ENCODE results near the gene CDC34.

The CDC34 gene

GRCh38 chr19:512547-513365 lies 18.8 kb upstream of the CDC34 start:
- Histone ChIP-seq H3K36me3 (ENCODE audit: low read length) (no peaks in the 10 kb centered on the region), H3K27ac (ENCODE audit: low read depth, low read length) (no peak overlapping the region), H3K27me3 (ENCODE audit: low read length) (no peaks in the 10 kb centered on the region), H4K20me1 (ENCODE audit: low read depth, low read length) (no peaks in the 10 kb centered on the region; the same call in 1 of the 2 replicates), H3K79me2 (ENCODE audit: insufficient read depth, low read length) (no peaks in the 10 kb centered on the region), H3K9me3 (ENCODE audit: insufficient read depth, low read length) (no peaks in the 10 kb centered on the region), H3K9me2 (replicated peaks; ENCODE audit: insufficient read depth, low read length) (no peaks in the 10 kb centered on the region), H2AFZ (ENCODE audit: low read depth, low read length, severe bottlenecking) (no peak overlapping the region), H3K4me2 (ENCODE audit: low read depth, low read length, poor library complexity, severe bottlenecking) (no peak overlapping the region), H3K4me3 (ENCODE audit: insufficient read depth, low read length, poor library complexity, severe bottlenecking) (no peak overlapping the region), H3K9ac (ENCODE audit: low read length) (no peak overlapping the region), H3F3A (ENCODE audit: insufficient read depth) (peaks cover 10% of the 10 kb centered on the region)
- TF ChIP-seq, protein P1, sequence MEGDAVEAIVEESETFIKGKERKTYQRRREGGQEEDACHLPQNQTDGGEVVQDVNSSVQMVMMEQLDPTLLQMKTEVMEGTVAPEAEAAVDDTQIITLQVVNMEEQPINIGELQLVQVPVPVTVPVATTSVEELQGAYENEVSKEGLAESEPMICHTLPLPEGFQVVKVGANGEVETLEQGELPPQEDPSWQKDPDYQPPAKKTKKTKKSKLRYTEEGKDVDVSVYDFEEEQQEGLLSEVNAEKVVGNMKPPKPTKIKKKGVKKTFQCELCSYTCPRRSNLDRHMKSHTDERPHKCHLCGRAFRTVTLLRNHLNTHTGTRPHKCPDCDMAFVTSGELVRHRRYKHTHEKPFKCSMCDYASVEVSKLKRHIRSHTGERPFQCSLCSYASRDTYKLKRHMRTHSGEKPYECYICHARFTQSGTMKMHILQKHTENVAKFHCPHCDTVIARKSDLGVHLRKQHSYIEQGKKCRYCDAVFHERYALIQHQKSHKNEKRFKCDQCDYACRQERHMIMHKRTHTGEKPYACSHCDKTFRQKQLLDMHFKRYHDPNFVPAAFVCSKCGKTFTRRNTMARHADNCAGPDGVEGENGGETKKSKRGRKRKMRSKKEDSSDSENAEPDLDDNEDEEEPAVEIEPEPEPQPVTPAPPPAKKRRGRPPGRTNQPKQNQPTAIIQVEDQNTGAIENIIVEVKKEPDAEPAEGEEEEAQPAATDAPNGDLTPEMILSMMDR (IDR thresholded peaks at IDR 0.05; ENCODE audit: insufficient read depth, low read length, poor library complexity, severe bottlenecking), result no peak
- TF ChIP-seq EZH2phosphoT487 (conservative IDR thresholded peaks at IDR 0.05; ENCODE audit: low read length), result no peak

DNA sequence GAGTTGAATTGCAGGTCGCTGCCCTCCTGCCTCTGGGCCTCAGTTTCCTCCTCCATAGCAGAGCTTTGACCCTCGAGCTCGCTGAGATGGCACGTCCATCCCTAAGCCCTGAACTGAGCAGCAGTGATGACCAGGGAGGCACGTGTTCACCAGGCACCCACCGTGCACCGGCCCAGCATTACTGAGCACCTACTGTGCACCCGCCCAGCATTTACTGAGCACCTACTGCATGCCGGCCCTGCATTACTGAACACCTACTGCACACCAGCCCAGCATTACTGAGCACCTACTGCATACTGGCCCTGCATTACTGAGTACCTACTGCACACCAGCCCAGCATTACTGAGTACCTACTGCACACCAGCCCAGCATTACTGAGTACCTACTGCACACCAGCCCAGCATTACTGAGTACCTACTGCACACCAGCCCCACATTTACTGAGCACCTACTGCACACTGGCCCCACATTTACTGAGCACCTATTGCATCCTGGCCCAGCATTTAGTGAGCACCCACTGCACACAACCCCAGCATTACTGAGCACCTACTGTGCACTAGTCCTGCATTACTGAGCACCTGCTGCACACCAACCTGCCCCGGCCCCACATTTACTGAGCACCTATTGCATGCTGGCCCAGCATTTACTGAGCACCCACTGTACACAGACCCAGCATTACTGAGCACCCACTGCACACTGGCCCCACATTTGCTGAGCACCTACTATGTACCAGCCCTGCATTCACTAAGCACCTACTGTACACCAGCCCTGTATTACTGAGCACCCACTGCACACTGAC lies 18.0 kb upstream of the CDC34 start:
- no peaks in the 10 kb centered on the region for H3K9me2 ChIP-seq (replicated peaks; ENCODE audit: insufficient read depth, low read length)
- H3K36me3 ChIP-seq (ENCODE audit: low read length), result no peaks in the 10 kb centered on the region
- H3K27me3 ChIP-seq (ENCODE audit: low read length), result no peaks in the 10 kb centered on the region
- H3K79me2 ChIP-seq (ENCODE audit: insufficient read depth, low read length), result no peaks in the 10 kb centered on the region
- H3K27ac ChIP-seq (ENCODE audit: low read depth, low read length), result no peak overlapping the region
- no peak overlapping the region for H2AFZ ChIP-seq (ENCODE audit: low read depth, low read length, severe bottlenecking)
- no peak overlapping the region for H3K4me3 ChIP-seq (ENCODE audit: insufficient read depth, low read length, poor library complexity, severe bottlenecking)
- no peak overlapping the region for H3K4me2 ChIP-seq (ENCODE audit: low read depth, low read length, poor library complexity, severe bottlenecking)
- H3K9ac ChIP-seq (ENCODE audit: low read length), result no peak overlapping the region
- TF ChIP-seq EZH2phosphoT487 (conservative IDR thresholded peaks at IDR 0.05; ENCODE audit: low read length), result no peak
- TF ChIP-seq, protein P1 (IDR thresholded peaks at IDR 0.05; ENCODE audit: insufficient read depth, low read length, poor library complexity, severe bottlenecking), result no peak
- H3K9me3 ChIP-seq (ENCODE audit: insufficient read depth, low read length), result no peaks in the 10 kb centered on the region
- no peaks in the 10 kb centered on the region; the same call in 1 of the 2 replicates for H4K20me1 ChIP-seq (ENCODE audit: low read depth, low read length)
- H3F3A ChIP-seq (ENCODE audit: insufficient read depth), result peaks cover 10% of the 10 kb centered on the region

GRCh38 chr19:514166-514663 lies 17.3 kb upstream of the CDC34 start:
- no peak overlapping the region for H3K9ac ChIP-seq (ENCODE audit: low read length)
- no peaks in the 10 kb centered on the region for H3K9me3 ChIP-seq (ENCODE audit: insufficient read depth, low read length)
- H2AFZ ChIP-seq (ENCODE audit: low read depth, low read length, severe bottlenecking), result no peak overlapping the region
- H3K4me3 ChIP-seq (ENCODE audit: insufficient read depth, low read length, poor library complexity, severe bottlenecking), result no peak overlapping the region
- H3K79me2 ChIP-seq (ENCODE audit: insufficient read depth, low read length), result no peaks in the 10 kb centered on the region
- H3K9me2 ChIP-seq (replicated peaks; ENCODE audit: insufficient read depth, low read length), result no peaks in the 10 kb centered on the region
- H3K4me2 ChIP-seq (ENCODE audit: low read depth, low read length, poor library complexity, severe bottlenecking), result no peak overlapping the region
- no peak overlapping the region for H3K27ac ChIP-seq (ENCODE audit: low read depth, low read length)
- no peaks in the 10 kb centered on the region for H3K27me3 ChIP-seq (ENCODE audit: low read length)
- peaks cover 10% of the 10 kb centered on the region for H3F3A ChIP-seq (ENCODE audit: insufficient read depth)
- TF ChIP-seq, protein P1 (IDR thresholded peaks at IDR 0.05; ENCODE audit: insufficient read depth, low read length, poor library complexity, severe bottlenecking), result no peak
- H4K20me1 ChIP-seq (ENCODE audit: low read depth, low read length), result no peaks in the 10 kb centered on the region; the same call in 1 of the 2 replicates
- no peaks in the 10 kb centered on the region for H3K36me3 ChIP-seq (ENCODE audit: low read length)
